Fibroblast of lung (primary cell): ENCODE results near the gene SERPINB2.

ENCODE experiments used
- CTCF ChIP-seq, 2 donors: IDR thresholded peaks in 1 of 2; conservative IDR thresholded peaks in 1 of 2; 1 replicate in 1 of 2; 2 replicates in 1 of 2; pipeline ENCODE4 v1.5.1; 2011 to 2012; ENCODE audit warnings: low read length in 2 of 2, control low read depth in 1 of 2, inconsistent platforms in 1 of 2, low read depth in 1 of 2, mild to moderate bottlenecking in 1 of 2
- EZH2 ChIP-seq: IDR thresholded peaks from 2 replicates; pipeline ENCODE4 v1.5.1; 2012; ENCODE audit warnings: low read length, control low read depth, mild to moderate bottlenecking; ENCODE audit errors: missing control alignments

- TF ChIP-seq CTCF (conservative IDR thresholded peaks at IDR 0.05 in 1 of 2, IDR thresholded peaks at IDR 0.05 in 1 of 2; ENCODE audit: low read depth in 1 of 2, low read length in 2 of 2) (no peak), EZH2 (no peak)
Measured at GRCh38 chr18:63936932-63937393, 49.5 kb downstream of the SERPINB2 start.
